ENCODE results near the gene NT5DC1. TPM values are rescaled to one million over a fixed set of nuclear protein-coding genes. Genes with fewer than 3 reads are reported as not detected.
A peak's percentile ranks its signal among the peaks of the same experiment; 100 is the strongest.

The NT5DC1 gene
- total RNA-seq, result 14.1 and 16.9 TPM in 2 replicates
- 48.9 and 58.2 TPM in 2 replicates for polyA plus RNA-seq

DNA sequence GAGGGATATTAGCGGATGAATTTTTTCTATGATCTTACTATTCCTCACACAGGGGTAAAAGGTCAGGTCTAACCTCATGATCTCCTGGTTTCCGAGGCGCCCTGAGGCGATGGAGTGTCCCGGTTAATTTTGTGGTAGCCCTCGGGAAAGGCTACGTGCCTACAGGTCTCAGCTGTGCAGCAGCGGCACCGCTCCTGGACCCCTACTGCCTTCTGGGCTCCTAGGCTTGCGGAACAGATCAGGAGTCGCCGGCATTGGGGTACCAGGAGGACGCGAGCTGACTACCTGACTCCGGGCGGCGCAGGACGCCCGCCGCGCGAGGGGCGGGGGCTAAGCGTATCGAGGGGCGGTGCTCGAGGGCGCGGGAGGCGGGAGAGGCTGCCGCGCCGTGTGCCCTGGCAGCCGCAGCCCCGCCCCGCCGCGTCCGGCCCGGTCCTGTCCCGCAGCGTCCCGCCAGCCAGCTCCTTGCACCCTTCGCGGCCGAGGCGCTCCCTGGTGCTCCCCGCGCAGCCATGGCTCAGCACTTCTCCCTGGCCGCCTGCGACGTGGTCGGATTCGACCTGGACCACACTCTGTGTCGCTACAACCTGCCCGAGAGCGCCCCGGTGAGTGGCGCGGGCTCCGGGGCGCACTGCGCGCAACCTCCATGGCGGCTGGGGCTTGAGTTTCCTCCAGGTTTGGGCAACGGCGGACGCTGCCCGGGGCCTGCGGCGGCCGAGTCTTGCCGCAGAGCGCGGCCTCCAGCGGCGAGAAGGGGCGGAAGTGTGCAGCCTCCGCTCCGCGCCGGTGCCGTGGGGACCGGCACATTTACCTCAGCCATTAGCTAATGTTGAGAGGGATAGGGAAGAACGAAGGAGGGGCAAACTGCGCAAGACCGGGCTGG is at the start of gene NT5DC1:
Gene NT5DC1 (plus strand): TSS at position 435 of the 883 bp plus-strand sequence. CDS start 78 bp downstream, at position 513.
- DNase-seq (ENCODE audit: low read depth in 1 of 2, low spot score in 1 of 2), result peak; percentile 81 to 92
- Histone ChIP-seq H3K27ac (peak within 1 kb of the TSS; percentile 95), H3K36me3 (no peaks in the 10 kb centered on the region), H3K4me3 (peak within 1 kb of the TSS; percentile 87), H3K27me3 (no peaks in the 10 kb centered on the region), H3K4me1 (ENCODE audit: low read depth) (peaks cover 9% of the 10 kb centered on the region), H3K9me3 (ENCODE audit: low read depth) (no peaks in the 10 kb centered on the region)
- TF ChIP-seq, protein P1, sequence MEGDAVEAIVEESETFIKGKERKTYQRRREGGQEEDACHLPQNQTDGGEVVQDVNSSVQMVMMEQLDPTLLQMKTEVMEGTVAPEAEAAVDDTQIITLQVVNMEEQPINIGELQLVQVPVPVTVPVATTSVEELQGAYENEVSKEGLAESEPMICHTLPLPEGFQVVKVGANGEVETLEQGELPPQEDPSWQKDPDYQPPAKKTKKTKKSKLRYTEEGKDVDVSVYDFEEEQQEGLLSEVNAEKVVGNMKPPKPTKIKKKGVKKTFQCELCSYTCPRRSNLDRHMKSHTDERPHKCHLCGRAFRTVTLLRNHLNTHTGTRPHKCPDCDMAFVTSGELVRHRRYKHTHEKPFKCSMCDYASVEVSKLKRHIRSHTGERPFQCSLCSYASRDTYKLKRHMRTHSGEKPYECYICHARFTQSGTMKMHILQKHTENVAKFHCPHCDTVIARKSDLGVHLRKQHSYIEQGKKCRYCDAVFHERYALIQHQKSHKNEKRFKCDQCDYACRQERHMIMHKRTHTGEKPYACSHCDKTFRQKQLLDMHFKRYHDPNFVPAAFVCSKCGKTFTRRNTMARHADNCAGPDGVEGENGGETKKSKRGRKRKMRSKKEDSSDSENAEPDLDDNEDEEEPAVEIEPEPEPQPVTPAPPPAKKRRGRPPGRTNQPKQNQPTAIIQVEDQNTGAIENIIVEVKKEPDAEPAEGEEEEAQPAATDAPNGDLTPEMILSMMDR (IDR thresholded peaks at IDR 0.05; ENCODE audit: low read depth, low read length), result peak; percentile 34

DNA sequence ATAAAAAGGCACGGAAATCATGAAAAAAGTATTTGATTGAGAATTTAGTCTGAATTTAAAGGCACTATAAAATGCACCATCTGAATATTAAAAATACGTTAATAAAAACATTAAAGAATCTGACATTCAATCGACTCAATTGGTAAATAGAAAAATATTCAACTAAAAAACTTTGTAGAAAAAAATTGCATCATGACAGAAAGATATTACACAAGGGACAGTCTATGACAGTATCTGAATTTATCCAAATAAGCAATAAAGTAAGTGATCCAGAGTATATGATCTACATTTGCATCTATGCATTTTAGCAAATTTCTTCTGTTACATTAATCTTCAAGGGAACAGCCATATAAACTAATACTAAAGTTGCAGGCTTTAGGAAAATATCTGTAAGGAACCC is 49.4 kb upstream of the NT5DC1 start:
- Histone ChIP-seq H3K27me3 (no peaks in the 10 kb centered on the region), H3K27ac (no peak overlapping the region), H3K4me3 (no peak overlapping the region), H3K4me1 (ENCODE audit: low read depth) (no peaks in the 10 kb centered on the region), H3K9me3 (ENCODE audit: low read depth) (no peaks in the 10 kb centered on the region), H3K36me3 (no peaks in the 10 kb centered on the region)
- DNase-seq (ENCODE audit: low read depth in 1 of 2, low spot score in 1 of 2), result no peak
- TF ChIP-seq, protein P1 (IDR thresholded peaks at IDR 0.05; ENCODE audit: low read depth, low read length), result no peak

DNA sequence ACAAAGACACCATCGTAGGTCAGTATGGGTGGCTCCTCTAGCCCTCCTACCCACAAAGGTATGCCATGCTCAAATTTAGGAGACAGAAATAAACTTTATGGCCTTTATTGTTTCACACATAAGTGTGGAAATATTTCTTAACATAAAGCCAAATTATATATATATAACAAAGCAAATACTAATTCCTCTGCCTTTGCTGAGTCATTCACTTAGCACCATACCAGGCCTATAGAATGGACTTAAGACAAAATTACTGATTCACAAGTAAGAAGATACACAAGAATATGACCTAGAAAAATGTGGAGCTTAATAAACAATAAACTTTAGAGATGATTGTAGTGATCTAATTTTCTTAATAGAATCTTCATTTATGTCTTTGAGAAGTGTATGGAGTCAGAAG is 45.1 kb upstream of the NT5DC1 start:
- TF ChIP-seq, protein P1 (IDR thresholded peaks at IDR 0.05; ENCODE audit: low read depth, low read length), result no peak
- Histone ChIP-seq H3K9me3 (ENCODE audit: low read depth) (no peaks in the 10 kb centered on the region), H3K27me3 (no peaks in the 10 kb centered on the region), H3K27ac (no peak overlapping the region), H3K36me3 (no peaks in the 10 kb centered on the region), H3K4me3 (no peak overlapping the region), H3K4me1 (ENCODE audit: low read depth) (no peaks in the 10 kb centered on the region)
- no peak for DNase-seq (ENCODE audit: low read depth in 1 of 2, low spot score in 1 of 2)

DNA sequence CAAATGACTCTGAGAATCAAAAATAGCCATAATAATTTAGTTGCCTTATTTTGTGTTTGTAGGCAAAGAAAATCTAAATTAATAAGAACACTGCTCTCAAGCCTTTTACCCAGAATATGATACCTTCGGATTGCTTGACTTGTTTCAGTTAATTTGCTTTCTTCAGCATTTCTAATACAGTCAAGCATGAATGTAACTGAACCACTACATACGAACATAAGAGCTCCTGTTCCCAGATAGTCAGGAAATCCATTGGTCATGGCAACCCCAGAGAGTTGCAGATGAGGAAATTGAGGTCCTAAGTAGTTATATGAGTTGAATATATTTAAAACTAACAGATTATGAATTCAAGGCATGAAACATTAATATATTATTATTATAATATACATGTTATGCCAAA is 42.9 kb upstream of the NT5DC1 start:
- Histone ChIP-seq H3K9me3 (ENCODE audit: low read depth) (no peaks in the 10 kb centered on the region), H3K27me3 (no peaks in the 10 kb centered on the region), H3K4me1 (ENCODE audit: low read depth) (no peaks in the 10 kb centered on the region), H3K36me3 (no peaks in the 10 kb centered on the region), H3K4me3 (no peak overlapping the region), H3K27ac (no peak overlapping the region)
- TF ChIP-seq, protein P1 (IDR thresholded peaks at IDR 0.05; ENCODE audit: low read depth, low read length), result no peak
- no peak for DNase-seq (ENCODE audit: low read depth in 1 of 2, low spot score in 1 of 2)

DNA sequence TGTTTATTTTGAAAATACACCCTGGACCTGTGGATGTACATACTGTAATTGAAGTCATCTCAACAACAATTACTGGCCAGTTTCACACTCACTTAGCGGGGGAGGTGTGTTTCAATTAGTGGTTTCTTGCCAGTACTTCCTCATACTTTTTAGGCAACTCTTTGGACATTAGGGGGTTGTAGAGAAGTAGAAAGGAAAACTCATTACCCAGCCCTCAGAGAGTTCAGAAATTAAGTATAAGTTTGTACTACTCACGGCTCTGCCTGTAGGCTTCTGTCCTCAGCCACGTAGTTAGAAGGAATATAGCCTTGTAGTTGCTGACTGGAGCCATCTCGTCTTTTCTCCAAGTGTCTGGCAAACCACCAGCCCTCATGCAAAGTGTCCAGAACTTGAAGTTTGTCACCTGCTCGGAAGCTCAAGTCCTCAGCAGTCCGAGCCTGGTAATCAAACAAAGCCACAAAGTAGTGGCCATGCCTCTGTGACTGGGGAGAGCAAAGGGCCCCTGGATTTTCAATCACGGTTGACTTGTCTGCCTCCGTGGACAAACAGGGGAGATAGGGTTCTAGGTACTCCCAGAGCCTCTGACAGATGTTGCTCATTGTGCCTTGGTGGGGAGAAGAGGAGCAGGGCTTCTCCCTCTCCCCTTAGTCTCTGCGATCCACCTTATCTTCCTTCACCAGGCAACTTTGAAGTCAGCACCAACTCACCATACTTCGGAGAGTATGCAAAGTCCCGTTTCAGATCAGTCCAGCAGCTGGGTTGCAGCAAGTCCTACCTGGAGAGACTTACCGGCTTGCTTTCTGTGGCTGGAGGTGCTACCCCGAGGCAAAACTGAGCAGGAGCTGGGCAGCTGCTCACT is 40.7 kb upstream of the NT5DC1 start:
- DNase-seq (ENCODE audit: low read depth in 1 of 2, low spot score in 1 of 2), result peak in 1 of 2 donors; percentile 49
- Histone ChIP-seq H3K4me3 (no peak overlapping the region), H3K4me1 (ENCODE audit: low read depth) (no peaks in the 10 kb centered on the region), H3K36me3 (no peaks in the 10 kb centered on the region), H3K27ac (no peak overlapping the region), H3K9me3 (ENCODE audit: low read depth) (no peaks in the 10 kb centered on the region), H3K27me3 (no peaks in the 10 kb centered on the region)
- TF ChIP-seq, protein P1 (IDR thresholded peaks at IDR 0.05; ENCODE audit: low read depth, low read length), result no peak
